GM21576 (cell line): ENCODE measurements around the gene UTP4.
"Not testable (repeated sequence)": the region's sequence is repeated elsewhere in the genome, so short reads cannot be mapped to it uniquely, and the experiment has no call there.

Source experiments
- ATAC-seq: cut with Tn5 transposase; IDR thresholded peaks from one replicate; pipeline ENCODE4 v1.9.1; 2021; ENCODE audit warnings: mild to moderate bottlenecking, moderate library complexity; ENCODE audit not compliant: unreplicated experiment

UTP4 gene

DNA sequence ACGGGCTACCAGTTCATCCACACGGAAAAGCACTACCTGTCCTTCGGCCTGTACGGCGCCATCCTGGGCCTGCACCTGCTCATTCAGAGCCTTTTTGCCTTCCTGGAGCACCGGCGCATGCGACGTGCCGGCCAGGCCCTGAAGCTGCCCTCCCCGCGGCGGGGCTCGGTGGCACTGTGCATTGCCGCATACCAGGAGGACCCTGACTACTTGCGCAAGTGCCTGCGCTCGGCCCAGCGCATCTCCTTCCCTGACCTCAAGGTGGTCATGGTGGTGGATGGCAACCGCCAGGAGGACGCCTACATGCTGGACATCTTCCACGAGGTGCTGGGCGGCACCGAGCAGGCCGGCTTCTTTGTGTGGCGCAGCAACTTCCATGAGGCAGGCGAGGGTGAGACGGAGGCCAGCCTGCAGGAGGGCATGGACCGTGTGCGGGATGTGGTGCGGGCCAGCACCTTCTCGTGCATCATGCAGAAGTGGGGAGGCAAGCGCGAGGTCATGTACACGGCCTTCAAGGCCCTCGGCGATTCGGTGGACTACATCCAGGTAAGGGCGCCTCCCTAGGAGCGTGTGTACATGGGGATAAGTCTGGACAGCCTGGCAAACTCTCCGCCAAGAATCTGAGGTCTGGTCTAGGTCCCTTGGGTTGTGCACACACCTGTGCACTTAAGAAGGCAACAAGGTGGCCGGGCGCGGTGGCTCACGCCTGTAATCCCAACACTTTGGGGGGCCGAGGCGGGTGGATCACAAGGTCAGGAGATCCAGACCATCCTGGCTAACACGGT is 22.8 kb upstream of the UTP4 start:
- ATAC-seq = no peak

DNA sequence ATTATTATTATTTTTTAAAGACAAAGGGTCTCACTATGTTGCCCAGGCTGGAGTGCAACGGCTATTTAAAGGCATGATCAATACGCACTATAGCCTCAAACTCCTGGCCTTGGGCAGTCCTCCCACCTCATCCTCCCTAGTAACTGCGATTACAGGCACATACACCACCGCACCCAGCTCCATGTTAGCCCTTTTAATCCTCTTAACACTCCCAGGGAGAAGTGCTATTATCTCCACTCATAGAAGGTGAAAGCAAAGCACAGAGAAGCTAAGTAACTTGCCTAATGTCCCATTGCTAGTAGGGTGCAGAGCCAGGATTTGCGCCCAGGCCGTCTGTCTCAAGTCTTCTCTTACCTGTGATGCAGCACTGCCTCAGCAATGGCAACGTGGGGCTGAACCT is 22.0 kb upstream of the UTP4 start:
- ATAC-seq = no peak

DNA sequence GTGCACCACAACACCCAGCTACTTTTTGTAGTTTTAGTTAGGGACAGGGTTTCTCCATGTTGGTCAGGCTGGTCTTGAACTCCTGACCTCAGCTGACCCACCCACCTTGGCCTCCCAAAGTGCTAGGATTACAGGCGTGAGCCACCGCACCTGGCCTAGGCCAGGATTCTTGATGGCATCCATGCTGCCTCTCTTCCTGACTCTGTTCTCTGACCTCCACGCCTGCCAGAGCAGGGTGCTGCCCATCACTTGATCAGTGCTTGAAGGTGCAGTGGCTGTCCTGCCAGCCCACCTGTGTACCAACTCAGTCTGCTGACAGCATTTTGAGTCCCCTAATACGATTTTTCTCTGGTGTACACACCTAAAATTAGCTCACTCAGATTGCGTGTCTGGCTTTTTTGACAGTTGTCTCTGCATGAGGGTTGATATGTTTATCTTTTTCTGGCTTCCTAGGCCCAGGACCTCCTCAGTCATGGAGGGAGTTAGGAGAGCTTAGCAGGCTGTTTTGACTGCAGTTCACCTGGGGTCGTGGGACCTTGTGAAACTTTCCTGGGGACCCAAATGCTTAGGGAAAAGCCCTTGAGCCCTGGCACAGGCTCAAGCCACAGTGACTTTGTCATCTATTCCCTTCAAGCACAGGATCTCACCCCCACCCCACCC is 21.1 kb upstream of the UTP4 start:
- ATAC-seq = no peak

DNA sequence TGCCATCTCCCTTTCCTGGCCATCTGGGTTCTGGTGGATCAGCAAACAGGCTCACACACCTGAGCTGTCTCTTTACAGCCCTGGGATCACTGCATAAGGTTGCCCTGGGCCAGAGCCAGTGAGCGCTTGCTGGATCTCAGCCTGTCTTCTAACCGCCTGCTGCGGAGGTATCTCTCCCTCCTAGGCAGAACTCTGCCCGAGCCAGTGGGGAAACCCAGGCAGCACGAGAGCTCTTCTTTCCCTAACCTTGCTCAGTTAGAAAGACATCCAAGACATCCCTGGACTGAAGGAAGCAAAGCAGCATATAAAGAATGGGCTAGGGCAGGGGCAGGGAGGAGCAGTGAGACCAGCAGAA is 20.6 kb upstream of the UTP4 start:
- ATAC-seq = no peak

DNA sequence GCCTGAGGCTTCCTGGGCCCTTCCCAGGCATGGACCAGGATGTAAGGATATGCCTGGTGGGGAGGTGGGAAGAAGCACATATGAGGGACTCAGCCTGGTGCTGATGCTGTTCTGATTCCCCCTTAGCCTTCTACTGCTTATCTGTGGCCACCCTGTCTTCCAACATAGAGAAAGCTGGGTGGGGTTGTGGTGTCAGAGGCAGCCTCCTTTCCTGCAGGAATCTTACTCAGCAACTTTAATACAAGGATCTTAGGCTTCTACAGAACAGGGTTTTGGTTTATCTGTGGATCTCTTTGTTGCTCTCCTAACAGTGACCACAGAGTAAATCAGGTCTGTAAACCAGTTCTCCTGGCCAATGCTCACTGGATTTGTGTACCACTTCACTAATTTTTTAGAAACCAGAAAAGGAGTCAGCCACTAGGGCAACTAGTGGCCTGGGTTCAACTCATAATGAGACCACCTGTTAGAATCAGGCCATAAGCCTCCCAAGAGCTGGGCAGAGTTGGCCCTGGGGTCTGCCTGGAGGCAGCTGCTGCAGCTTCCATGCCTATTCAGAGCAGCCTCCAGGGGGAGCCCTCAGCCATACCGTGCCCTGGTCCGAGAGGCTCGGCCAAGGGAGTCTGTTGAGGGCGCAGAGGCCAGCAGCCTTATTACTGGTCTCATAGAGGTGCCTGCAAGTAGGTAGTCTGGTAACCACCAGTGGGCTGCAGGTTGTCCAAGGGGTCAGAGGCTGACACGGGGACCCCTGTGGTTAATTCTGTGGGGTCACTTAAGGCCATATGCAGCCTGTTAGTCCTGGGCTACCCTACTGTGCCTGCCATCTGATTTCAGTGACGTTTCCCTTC is 19.9 kb upstream of the UTP4 start:
- peak; percentile 46 for ATAC-seq

DNA sequence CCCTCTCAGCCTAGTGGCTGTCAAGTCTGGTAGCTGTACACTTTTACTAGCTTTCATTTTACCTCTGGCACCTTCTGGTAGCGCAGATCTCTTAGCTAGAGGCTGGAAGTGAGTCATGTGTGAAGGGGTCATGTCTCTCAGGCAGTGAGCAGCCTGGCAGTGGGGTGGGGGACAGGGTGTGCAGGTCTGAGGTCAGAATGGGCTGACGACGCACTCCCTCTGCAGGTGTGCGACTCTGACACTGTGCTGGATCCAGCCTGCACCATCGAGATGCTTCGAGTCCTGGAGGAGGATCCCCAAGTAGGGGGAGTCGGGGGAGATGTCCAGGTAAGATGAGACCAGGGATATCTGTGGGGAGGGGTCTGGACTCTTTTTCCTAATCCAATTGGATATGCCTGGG is 19.2 kb upstream of the UTP4 start:
- no peak for ATAC-seq

DNA sequence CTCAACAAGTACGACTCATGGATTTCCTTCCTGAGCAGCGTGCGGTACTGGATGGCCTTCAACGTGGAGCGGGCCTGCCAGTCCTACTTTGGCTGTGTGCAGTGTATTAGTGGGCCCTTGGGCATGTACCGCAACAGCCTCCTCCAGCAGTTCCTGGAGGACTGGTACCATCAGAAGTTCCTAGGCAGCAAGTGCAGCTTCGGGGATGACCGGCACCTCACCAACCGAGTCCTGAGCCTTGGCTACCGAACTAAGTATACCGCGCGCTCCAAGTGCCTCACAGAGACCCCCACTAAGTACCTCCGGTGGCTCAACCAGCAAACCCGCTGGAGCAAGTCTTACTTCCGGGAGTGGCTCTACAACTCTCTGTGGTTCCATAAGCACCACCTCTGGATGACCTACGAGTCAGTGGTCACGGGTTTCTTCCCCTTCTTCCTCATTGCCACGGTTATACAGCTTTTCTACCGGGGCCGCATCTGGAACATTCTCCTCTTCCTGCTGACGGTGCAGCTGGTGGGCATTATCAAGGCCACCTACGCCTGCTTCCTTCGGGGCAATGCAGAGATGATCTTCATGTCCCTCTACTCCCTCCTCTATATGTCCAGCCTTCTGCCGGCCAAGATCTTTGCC is 18.0 kb upstream of the UTP4 start:
- ATAC-seq = no peak

DNA sequence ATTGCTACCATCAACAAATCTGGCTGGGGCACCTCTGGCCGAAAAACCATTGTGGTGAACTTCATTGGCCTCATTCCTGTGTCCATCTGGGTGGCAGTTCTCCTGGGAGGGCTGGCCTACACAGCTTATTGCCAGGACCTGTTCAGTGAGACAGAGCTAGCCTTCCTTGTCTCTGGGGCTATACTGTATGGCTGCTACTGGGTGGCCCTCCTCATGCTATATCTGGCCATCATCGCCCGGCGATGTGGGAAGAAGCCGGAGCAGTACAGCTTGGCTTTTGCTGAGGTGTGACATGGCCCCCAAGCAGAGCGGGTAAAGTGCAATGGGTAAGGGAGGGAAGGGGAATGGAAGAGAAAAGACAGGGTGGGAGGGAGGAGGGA is 17.5 kb upstream of the UTP4 start:
- ATAC-seq = no peak

DNA sequence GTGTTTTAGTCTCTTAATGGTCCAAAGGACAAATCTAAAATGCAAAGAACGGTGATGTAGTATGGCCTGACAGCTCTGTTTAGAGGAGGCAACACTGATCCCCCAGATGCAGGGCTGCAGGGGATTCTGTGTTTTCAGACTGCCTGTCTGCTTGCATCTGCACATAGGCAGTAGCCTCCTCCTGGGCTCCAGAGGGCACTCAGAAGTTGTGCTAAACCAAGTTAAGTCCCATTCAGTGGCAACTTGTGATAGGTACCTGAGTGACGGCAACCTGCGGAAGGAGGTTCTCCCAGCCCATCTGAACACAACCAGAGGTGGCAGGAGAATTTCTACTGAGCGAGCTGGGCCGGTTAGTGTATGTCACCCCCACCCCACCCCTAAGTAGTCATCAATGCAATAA is 17.1 kb upstream of the UTP4 start:
- no peak for ATAC-seq

DNA sequence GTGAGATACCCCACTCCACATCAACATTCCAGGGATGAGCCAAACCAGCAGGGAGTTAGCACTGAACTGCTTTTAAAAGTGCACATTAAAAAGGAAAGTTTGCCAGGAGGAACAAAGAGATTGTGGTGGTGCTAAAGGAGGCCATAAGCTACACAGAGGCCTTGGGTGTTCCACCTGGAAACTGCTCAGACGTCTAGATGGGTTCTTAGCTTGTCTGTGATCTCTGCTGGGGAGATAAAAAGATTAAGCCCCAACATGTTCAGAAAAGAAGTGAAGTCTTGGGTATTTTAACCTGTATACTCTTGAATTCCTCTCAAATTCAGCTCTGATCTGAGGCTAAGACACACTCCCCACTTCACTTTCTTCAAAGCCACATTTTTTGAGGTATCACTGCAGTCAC is 16.6 kb upstream of the UTP4 start:
- no peak for ATAC-seq

DNA sequence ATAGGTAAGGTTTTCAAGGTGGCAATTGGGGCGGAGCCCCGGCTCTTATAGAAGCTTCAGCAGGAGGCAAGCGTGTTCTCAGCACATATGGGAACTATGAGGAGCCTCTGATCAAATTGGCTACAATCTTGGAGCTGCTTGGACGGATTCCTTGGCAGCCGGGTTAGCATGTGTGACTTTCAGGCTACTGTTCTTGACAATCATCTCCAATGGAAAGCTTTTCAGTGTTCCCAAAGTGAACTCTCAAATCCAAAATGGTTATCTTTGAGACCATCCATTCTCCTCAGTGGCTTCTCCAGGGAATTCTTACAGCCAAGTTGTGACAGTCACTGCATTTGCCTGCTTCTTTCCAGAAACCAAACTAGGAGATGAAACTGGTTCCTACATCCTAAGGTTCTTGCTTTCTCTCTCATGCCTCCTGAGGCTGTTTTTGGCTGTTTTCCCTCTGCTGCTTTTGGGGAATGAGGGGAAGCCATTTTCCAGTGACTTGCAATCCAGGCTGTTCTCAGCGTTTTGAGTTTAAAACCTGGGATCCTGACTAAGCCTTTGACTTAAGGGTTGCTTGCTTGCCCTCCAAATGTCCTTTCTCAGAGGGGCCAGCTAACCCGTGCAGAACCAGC is 16.1 kb upstream of the UTP4 start:
- no peak for ATAC-seq

DNA sequence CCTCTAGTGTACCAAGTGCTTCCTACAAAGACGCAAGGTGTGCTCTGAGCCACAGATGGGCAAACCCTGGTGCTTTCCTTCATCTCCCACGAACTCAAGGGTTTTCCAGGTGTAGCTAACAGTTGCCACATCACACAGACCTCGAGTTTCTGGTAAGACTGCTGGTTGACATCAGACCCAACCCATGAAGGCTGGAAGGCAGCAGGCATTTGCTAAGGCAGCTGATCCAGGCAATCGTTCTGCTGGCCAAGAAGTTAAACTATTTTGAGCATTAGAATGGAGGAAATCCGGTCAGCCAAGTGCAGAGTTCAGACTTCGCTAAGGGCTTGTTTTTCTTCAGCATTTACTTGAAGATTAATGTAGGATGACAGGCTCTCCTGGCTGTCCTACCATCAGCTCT is 15.5 kb upstream of the UTP4 start:
- no peak for ATAC-seq

DNA sequence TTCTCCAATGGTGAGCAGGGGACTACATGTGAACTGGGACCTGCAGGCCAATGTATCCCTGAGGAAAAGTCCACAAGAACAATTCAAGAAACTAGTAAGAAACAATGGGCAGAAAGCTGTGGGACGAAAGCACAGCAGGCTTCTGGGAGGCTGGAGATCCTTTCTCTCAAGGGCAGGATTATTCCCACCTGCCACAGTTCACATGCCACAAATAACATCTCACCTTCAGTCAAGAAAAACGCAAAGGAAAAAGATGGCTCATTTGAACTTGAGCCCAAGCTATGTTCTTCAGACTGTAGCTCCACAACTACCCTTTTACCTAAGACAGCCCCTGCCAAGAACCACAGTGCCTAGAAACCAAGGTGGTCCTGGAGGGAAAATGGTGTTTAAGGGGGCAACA is 14.0 kb upstream of the UTP4 start:
- no peak for ATAC-seq

DNA sequence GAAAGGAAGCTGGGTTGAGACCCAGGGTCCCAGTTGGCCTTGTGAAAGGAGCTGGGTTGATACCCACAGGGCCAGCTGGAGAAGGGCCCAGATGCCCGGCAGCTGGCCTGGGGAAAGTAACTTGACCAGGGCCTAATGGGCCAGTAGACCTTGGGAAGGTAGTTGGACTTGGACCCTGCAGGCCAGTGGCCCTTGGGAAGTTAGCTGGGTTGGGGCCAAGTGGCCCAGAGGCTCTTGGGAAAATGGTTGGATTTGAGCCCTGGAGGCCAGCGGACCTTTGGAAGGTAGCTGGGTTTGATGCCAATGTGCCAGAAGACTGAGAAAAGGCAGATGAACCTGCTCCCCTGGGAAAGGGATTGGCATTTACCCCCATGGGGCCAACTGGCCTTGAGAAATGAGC is 13.5 kb upstream of the UTP4 start:
- ATAC-seq = no peak

DNA sequence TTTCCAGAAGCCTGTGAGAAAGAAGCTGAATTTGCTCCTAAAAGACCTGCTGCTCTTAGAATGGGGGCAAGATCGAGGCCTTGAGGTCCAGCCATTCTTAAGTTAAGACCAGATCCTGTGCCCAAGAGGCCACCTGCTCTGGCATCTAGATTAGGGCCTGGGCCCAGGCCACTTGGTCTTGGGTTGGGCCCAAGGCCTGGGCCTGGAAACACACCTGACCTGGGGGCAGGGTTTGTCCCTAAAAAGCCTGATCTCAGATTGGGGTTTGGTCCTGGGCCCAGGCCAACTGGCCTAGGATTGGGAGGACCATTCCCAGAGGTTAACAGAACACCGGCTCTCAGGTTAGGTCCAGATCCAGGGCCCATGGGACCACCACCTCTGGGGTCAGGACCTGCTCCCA is 12.9 kb upstream of the UTP4 start:
- ATAC-seq = no peak

DNA sequence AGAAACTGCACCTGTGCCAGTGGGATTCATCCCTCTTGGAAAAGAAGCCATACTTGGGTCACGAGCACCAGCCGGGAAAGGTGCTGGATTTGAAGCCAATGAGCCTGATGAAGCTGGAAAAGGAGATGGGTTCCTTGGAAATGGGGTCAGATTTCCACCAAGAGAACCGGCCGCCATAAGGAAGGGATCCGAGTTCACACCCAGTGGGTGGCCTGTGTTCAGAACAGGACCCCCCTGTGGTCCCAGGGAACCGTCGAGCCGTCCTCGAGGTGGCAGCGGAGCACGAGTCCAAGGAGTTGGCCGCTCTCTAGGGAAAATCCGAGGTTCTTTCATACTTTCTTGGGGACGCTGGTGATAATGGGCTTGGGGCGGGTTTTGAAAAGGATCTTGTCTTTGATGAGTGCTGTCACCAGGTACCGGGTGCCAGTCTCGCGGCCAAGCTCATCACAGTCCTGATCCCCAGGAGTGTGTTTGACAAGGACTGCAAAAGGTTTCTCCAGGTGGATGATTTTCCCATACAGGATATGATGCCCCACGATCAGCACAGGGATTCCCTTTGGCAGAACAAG is 12.3 kb upstream of the UTP4 start:
- ATAC-seq = no peak

DNA sequence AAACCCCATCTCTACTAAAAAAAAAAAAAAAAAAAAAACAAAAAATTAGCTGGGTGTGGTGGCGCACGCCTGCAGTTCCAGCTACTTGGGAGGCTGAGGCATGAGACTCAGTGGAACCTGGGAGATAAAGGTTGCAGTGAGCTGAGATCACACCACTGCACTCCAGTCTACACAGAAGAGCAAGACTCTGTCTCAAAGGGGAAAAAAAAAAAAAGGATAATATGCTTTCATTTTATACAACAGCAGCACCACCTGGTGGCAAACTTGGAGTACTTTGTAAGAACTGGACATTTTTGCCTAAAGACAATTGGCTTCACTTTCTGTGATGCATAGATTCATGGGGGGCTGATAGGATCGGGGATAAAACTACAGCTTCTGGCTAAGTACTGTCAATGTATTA is 8.5 kb upstream of the UTP4 start:
- no peak for ATAC-seq

DNA sequence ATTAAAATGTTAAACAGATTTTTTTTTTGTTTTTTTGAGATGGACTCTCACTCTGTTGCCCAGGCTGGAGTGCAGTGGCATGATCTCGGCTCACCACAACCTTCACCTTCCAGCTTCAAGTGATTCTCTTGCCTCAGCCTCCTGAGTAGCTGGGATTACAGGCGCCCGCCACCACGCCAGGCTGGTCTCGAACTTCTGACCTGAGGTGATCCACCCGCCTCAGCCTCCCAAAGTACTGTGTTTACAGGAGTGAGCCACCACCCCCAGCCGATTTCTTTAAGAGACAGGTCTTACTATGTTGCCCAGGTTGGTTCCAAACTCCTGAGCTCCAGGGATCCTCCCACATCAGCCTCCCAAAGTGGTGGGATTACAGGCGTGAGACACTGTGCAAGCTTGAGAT is 8.0 kb upstream of the UTP4 start:
- not testable (repeated sequence) for ATAC-seq

DNA sequence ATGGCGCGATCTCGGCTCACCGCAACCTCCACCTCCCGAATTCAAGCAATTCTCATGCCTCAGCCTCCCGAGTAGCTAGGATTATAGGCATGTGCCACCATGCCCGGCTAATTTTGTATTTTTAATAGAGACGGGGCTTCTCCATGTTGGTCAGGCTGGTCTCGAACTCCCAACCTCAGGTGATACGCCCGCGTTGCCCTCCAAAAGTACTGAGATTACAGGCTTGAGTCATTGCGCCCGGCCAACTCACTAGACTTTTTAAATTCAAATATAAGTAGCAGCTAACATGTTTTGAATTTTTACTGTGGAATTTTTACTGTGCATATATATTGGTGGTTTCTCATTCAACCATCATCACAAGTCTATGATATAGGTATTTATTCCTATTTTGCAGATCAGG is 7.5 kb upstream of the UTP4 start:
- not testable (repeated sequence) for ATAC-seq

DNA sequence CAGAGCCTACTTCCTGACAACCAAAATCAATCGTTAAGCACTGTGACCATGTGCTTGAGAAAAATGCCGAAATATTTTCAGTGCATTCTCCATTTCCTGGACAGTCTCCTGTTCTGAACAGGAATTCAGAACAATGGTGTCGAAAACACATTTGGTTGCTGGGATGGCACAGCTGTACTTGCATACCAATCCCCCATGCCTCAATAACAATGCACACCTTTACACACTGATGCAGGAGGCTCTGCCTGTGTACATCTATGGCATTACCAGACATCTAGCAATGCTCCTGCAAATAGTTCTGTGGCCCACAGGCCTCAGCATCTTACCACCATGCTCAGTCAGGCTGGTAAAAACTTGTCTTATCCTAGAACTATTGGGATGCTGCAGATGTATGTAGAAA is 6.2 kb upstream of the UTP4 start:
- no peak for ATAC-seq

DNA sequence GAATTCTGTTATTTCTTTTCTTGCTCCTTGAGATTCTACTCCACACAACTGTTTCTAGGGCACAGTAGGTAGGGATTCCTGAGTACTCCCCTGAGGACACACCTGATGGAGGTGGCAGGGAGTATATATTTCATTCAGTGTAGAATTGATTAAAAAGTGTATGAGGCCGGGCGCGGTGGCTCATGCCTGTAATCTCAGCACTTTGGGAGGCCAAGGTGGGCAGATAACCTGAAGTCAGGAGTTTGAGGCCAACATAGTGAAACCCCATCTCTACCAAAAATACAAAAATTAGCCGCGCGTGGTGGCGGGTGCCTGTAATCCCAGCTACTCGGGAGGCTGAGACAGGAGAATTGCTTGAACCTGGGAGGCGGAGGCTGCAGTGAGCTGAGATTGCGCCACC is 5.6 kb upstream of the UTP4 start:
- ATAC-seq = not testable (repeated sequence)
